Spleen (tissue), 11 donors: ENCODE data around the gene MCL1. TPM values are rescaled to one million over a fixed set of nuclear protein-coding genes. Genes with fewer than 3 reads are reported as not detected.

ENCODE experiments used
- DNase-seq: peaks from one replicate; pipeline ENCODE4 v3.0.0-alpha.2; 2020
- H3K27ac ChIP-seq, 8 donors: fragments of 200-600 bp; sonication (generic) in 7 of 8; 1 replicate in 4 of 8; 2 replicates in 4 of 8; pipeline versions ENCODE4 v1.5.0 to v1.8.0; 2016 to 2021; ENCODE audit warnings: inconsistent platforms in 4 of 8, mild to moderate bottlenecking in 4 of 8, moderate library complexity in 1 of 8
- H3K27me3 ChIP-seq, 7 donors: fragments of 200-600 bp; sonication (generic) in 6 of 7; replicated peaks in 1 of 7; 1 replicate in 4 of 7; 2 replicates in 3 of 7; pipeline versions ENCODE4 v1.5.0 to v1.8.0; 2016 to 2021; ENCODE audit warnings: inconsistent platforms in 3 of 7, mild to moderate bottlenecking in 1 of 7
- H3K36me3 ChIP-seq, 6 donors: fragments of 200-600 bp; sonication (generic) in 5 of 6; 1 replicate in 4 of 6; 2 replicates in 2 of 6; pipeline versions ENCODE4 v1.5.0 to v1.8.0; 2016 to 2021; ENCODE audit warnings: inconsistent platforms in 2 of 6
- H3K4me1 ChIP-seq, 6 donors: fragments of 200-600 bp; sonication (generic) in 5 of 6; 1 replicate in 3 of 6; 2 replicates in 3 of 6; pipeline versions ENCODE4 v1.5.0 to v1.8.0; 2016 to 2021; ENCODE audit warnings: inconsistent platforms in 3 of 6
- H3K4me3 ChIP-seq, 8 donors: fragments of 200-600 bp; sonication (generic) in 7 of 8; 1 replicate in 4 of 8; 2 replicates in 4 of 8; pipeline versions ENCODE4 v1.5.0 to v1.8.0; 2016 to 2021; ENCODE audit warnings: inconsistent platforms in 4 of 8, mild to moderate bottlenecking in 4 of 8, moderate library complexity in 2 of 8
- H3K9me3 ChIP-seq, 8 donors: fragments of 200-600 bp; sonication (generic) in 7 of 8; 1 replicate in 4 of 8; 2 replicates in 4 of 8; pipeline versions ENCODE4 v1.5.0 to v1.8.0; 2016 to 2021; ENCODE audit warnings: inconsistent platforms in 4 of 8
- POLR2A ChIP-seq, 3 donors: fragments of 450-650 bp; IDR thresholded peaks; one replicate each; pipeline ENCODE4 v1.5.1; 2017; ENCODE audit warnings: antibody characterized with exemption in 3 of 3, mild to moderate bottlenecking in 1 of 3
- POLR2AphosphoS5 ChIP-seq, 3 donors: sonication (generic); formaldehyde crosslinking; IDR thresholded peaks; one replicate each; pipeline ENCODE4 v1.5.1; 2017; ENCODE audit warnings: antibody characterized with exemption in 3 of 3
- whole genome bisulfite sequencing, 5 donors: extraction: QIAGEN DNeasy Blood & Tissue Kit in 3 of 5; methylation state at CpG; one replicate each; pipeline versions ENCODE4 v1.1.5 to v1.1.7; 2013 to 2018; 5-methylcytosine and 5-hydroxymethylcytosine counted together
- intact Hi-C: fragments of 100-400 bp; cut with DNase I; formaldehyde crosslinking; loops from one replicate; pipeline ENCODE4 v1.15.0; 2023; ENCODE audit warnings: low total_unique reads
- polyA plus RNA-seq, 3 donors: library from polyadenylated mRNA; stranded (reverse); fragments of 200-250 nt; gene quantifications; one replicate each; pipeline ENCODE4 v1.2.1, GENCODE V29; 2013
- total RNA-seq, 7 donors: library from RNA; depleted of rRNA in 3 of 7; stranded (reverse); fragments of >200 nt in 3 of 7; fragmentation: NEBNext Ultra II Directional in 4 of 7; extraction: Animal tissue kit (Norgen Biotek cat#: 25700) in 4 of 7; gene quantifications; one replicate each; pipeline versions ENCODE4 v1.1.0 to v1.2.1, GENCODE V29; 2016 to 2021
- TF ChIP-seq, protein P1 (sequence below), 11 experiments: fragments of 200-600 bp in 7 of 11; fragments of 450-650 bp in 4 of 11; sonication (generic) in 4 of 11; IDR thresholded peaks in 8 of 11; conservative IDR thresholded peaks in 3 of 11; 1 replicate in 7 of 11; 2 replicates in 4 of 11; pipeline versions ENCODE4 v1.4.0 to v1.8.0; 2016 to 2021; ENCODE audit warnings: antibody characterized with exemption in 11 of 11, inconsistent platforms in 4 of 11, mild to moderate bottlenecking in 1 of 11
- donor health status: healthy with polysubstance abuse.
- donor health status: DM: no; HTN: no; CAD: no; lungs with moderate emphysema.
- donor health status: DM: no; HTN: no; CAD: no.
- donor health status: Bipolar disorder and iron deficiency.
- donor health status: healthy.
- donor health status: DM: no; HTN: no; CAD: no.
- donor health status: DM: yes; HTN: yes; CAD: no.

MCL1 gene
- total and polyA plus RNA-seq, 10 donors: 75.8 to 435 (median 299) TPM

DNA sequence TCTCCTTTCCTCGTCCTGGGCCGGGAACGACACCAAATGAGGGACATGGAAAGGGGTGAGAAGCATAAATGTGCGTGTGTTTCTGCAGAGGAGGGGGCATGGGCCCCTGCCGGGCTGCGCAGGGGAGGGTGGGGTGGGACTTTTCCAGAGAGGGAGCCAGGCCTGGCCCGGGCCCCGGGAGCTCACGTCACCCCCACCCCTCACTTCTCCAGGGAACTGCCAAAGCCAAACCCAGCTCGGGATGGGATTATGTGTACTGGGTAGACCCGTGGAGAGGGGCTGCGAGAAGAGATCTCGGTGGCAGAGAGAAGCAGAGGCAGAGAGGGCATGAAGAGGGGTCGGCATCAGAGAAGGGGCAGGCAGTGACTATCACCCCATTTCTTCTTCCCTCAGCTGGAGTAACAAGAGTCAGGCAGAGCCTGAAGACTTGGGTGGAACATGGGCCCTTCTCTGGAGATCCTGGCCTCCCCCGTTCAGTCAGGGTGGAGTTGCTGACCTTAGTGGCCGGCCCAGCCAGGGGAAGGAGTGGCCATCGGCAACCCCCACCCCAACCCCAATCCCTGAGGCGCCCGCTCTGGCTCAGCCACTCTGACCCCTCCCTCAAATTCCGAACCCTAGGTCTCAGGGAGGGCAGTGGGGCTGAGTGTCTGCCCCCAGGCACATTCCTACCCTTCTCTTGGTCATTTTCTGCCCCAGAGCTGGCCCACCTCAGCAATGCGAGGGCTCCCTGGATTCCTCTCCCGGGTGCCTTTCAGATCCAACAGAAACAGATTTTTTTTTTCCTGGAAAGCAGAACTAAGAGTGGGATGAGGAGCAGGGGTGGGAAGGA is 29.0 kb downstream of the MCL1 start:
- peaks cover 30 to 67% (median 57%) of the 10 kb centered on the region in 6 donors for H3K4me1 ChIP-seq
- DNase-seq: no peak
- peak overlapping the region in 3 of 8 donors; percentile 47 to 78 (median 52) for H3K4me3 ChIP-seq
- intact Hi-C loops: no loop called here
- no peaks in the 10 kb centered on the region for H3K9me3 ChIP-seq
- TF ChIP-seq, protein P1, sequence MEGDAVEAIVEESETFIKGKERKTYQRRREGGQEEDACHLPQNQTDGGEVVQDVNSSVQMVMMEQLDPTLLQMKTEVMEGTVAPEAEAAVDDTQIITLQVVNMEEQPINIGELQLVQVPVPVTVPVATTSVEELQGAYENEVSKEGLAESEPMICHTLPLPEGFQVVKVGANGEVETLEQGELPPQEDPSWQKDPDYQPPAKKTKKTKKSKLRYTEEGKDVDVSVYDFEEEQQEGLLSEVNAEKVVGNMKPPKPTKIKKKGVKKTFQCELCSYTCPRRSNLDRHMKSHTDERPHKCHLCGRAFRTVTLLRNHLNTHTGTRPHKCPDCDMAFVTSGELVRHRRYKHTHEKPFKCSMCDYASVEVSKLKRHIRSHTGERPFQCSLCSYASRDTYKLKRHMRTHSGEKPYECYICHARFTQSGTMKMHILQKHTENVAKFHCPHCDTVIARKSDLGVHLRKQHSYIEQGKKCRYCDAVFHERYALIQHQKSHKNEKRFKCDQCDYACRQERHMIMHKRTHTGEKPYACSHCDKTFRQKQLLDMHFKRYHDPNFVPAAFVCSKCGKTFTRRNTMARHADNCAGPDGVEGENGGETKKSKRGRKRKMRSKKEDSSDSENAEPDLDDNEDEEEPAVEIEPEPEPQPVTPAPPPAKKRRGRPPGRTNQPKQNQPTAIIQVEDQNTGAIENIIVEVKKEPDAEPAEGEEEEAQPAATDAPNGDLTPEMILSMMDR (IDR thresholded peaks at IDR 0.05 in 8 of 11, conservative IDR thresholded peaks at IDR 0.05 in 3 of 11): no peak
- TF ChIP-seq POLR2AphosphoS5 (IDR thresholded peaks at IDR 0.05) (peak in 1 of 3 donors; percentile 47), POLR2A (IDR thresholded peaks at IDR 0.05) (no peak)
- peaks cover 0 to 18% (median 0%) of the 10 kb centered on the region in 6 donors for H3K36me3 ChIP-seq
- H3K27me3 ChIP-seq: peaks cover 0 to 49% (median 0%) of the 10 kb centered on the region in 7 donors
- peak overlapping the region; percentile 17 to 86 (median 78) for H3K27ac ChIP-seq
- WGBS, 5 donors: 61 to 79% (median 72%) methylated on average over 21 to 22 of the region's 22 CpGs

DNA sequence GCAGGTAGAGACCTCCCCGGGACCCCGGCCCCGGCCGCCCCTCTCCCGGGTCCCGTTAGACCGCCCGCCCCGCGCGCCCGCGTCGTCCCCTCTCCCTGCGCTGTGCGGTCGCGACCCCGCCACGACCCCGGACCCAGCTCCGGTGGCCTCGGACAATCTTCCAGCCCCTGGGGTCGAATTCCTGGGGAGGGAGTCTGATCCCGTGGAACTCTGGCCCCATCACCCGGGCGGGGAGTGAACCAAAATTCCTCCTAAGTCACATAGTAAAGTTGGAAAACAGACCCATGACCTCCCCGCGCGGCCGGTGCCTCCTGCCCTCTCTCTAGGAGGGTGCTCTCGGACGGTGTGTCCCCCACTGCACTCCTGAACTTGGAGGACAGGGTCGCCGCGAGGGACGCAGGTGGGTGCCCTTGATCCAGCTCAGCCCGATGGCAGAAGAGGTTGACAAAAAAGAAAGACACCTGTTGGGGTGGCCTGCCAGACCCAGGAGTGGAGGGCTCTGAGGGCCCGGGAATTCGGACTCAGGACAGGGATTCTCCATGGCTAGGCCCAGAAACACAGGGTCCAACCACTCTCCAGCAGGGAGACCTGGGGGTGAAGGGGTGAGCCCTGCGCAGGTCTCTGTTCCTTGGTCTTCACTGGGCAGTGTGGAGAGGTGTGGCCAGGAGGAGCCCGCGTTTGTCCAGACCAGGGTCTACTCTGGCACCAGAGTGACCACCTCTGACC is 29.8 kb downstream of the MCL1 start:
- intact Hi-C loops: no loop called here
- Histone ChIP-seq H3K27ac (peak overlapping the region in 7 of 8 donors; percentile 33 to 86 (median 76)), H3K36me3 (peaks cover 0 to 10% (median 0%) of the 10 kb centered on the region in 6 donors), H3K9me3 (no peaks in the 10 kb centered on the region), H3K27me3 (peaks cover 0 to 57% (median 0%) of the 10 kb centered on the region in 7 donors), H3K4me3 (peak overlapping the region; percentile 20 to 78 (median 54)), H3K4me1 (peaks cover 30 to 67% (median 57%) of the 10 kb centered on the region in 6 donors)
- 31 to 53% (median 43%) methylated on average over 16 to 43 of the region's 43 CpGs for WGBS, 5 donors
- TF ChIP-seq, protein P1 (IDR thresholded peaks at IDR 0.05 in 8 of 11, conservative IDR thresholded peaks at IDR 0.05 in 3 of 11): no peak
- TF ChIP-seq POLR2A (IDR thresholded peaks at IDR 0.05) (no peak), POLR2AphosphoS5 (IDR thresholded peaks at IDR 0.05) (peak; percentile 37 to 73 (median 56))
- no peak for DNase-seq

DNA sequence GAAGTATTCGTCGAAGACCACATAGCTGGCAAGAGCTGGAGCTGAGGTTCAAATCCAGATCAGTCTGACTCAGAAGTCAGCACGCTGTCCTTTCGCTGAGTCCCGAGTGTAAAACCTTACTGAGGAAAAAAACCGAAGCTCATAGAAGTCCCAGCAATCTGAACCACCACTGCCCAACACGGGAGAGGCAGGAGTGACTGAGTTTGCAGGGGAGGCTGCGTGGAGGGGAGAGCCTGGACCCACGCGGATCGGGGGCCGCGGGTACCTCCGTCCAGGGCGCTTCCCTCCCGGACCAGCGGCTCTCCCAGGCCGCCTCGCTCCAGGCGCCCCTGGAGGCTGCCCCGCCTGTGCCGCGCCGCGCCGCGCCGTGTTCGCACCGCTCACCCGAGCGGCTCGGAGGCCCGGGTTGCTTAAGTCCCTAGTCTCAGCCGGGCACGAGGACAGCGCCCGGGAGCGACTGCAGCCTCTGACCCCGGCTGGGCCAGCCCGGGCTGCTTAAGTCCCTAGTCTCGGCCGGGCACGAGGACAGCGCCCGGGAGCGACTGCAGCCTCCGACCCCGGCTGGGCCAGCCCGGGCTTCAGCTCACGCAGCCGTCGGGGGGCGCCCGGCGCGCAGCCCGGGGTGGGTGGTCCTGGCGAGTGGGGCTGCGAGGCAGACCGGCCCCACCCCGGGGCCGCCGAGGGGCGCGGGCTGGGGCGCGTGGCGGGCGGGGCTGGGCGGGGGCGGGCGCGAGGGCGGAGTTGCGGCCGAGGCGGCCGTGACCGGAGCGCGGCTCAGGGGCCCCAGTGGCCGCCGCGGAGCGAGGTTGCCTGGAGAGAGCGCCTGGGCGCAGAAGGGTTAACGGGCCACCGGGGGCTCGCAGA is 30.5 kb downstream of the MCL1 start, which contains the start of gene ADAMTSL4:
Gene ADAMTSL4 (plus strand): TSS at position 777 of the 864 bp plus-strand sequence. CDS start 2,881 bp downstream, outside the sequence.
- Histone ChIP-seq H3K4me3 (peak within 1 kb of the TSS; percentile 20 to 78 (median 54)), H3K27ac (peak within 1 kb of the TSS in 7 of 8 donors; percentile 68 to 86 (median 79)), H3K27me3 (peaks cover 0 to 61% (median 0%) of the 10 kb centered on the region in 7 donors), H3K36me3 (peaks cover 0 to 2% (median 0%) of the 10 kb centered on the region in 6 donors), H3K4me1 (peaks cover 28 to 59% (median 53%) of the 10 kb centered on the region in 6 donors), H3K9me3 (no peaks in the 10 kb centered on the region)
- intact Hi-C loops: no loop called here
- TF ChIP-seq, protein P1 (IDR thresholded peaks at IDR 0.05 in 8 of 11, conservative IDR thresholded peaks at IDR 0.05 in 3 of 11): peak in 2 of 11 experiments; percentile 23 to 42
- TF ChIP-seq POLR2A (IDR thresholded peaks at IDR 0.05): no peak
- peak; percentile 30 to 73 (median 46) for TF ChIP-seq POLR2AphosphoS5 (IDR thresholded peaks at IDR 0.05)
- peak; percentile 90 for DNase-seq
- 1 to 3% (median 1%) methylated on average over 8 to 91 of the region's 91 CpGs for WGBS, 5 donors
